GM18520 (cell line): ENCODE measurements around the gene AATF.

Experiments
- ATAC-seq: cut with Tn5 transposase; IDR thresholded peaks from one replicate; pipeline ENCODE4 v1.9.1; 2021; ENCODE audit not compliant: unreplicated experiment

The AATF gene

GRCh38 chr17:36940313-36941264 lies 8.2 kb upstream of the AATF start:
- no peak for ATAC-seq

GRCh38 chr17:36941265-36942010 lies 7.3 kb upstream of the AATF start:
- no peak for ATAC-seq

- ATAC-seq = no peak
These were observed 6.6 kb upstream of the AATF start for GRCh38 chr17:36942019-36942599.

- no peak for ATAC-seq
These were observed 6.1 kb upstream of the AATF start for GRCh38 chr17:36942631-36943125.

- ATAC-seq = no peak
These were observed 5.2 kb upstream of the AATF start for GRCh38 chr17:36943250-36944191.

GRCh38 chr17:36944553-36944952 lies 4.2 kb upstream of the AATF start:
- no peak for ATAC-seq

GRCh38 chr17:36945140-36945539 lies 3.6 kb upstream of the AATF start:
- ATAC-seq = no peak

- ATAC-seq = no peak
These were observed 2.6 kb upstream of the AATF start for GRCh38 chr17:36945959-36946725.

- no peak for ATAC-seq
These were observed 2.0 kb upstream of the AATF start for GRCh38 chr17:36946726-36947091.

- ATAC-seq = no peak
These were observed 635 bp upstream of the AATF start for GRCh38 chr17:36947922-36948716.

GRCh38 chr17:36949461-36949927 lies 740 bp downstream of the AATF start:
- ATAC-seq = no peak

- no peak for ATAC-seq
These were observed 1.3 kb downstream of the AATF start for GRCh38 chr17:36950027-36950426.

GRCh38 chr17:36951084-36951789 lies 2.5 kb downstream of the AATF start:
- ATAC-seq = no peak

- ATAC-seq = no peak
These were observed 22.8 kb downstream of the AATF start for GRCh38 chr17:36971508-36971907.

GRCh38 chr17:36972186-36972700 lies 23.5 kb downstream of the AATF start:
- no peak for ATAC-seq

GRCh38 chr17:36972905-36973304 lies 24.2 kb downstream of the AATF start:
- no peak for ATAC-seq

- no peak for ATAC-seq
These were observed 27.3 kb downstream of the AATF start for GRCh38 chr17:36975922-36976515.

GRCh38 chr17:36977066-36977465 lies 28.3 kb downstream of the AATF start:
- no peak for ATAC-seq
